ENCODE results near the gene SH2D1A. TPM values are rescaled to one million over a fixed set of nuclear protein-coding genes. Genes with fewer than 3 reads are reported as not detected.
A peak's percentile ranks its signal among the peaks of the same experiment; 100 is the strongest.

Gene SH2D1A
- total RNA-seq, 1 donor from 2014 or later, result not detected

- Mint-ChIP-seq H3K4me3 (ENCODE audit: unreplicated experiment) (no peak overlapping the region), H3K4me1 (ENCODE audit: low read depth, unreplicated experiment) (no peaks in the 10 kb centered on the region), H3K9me3 (ENCODE audit: unreplicated experiment) (no peaks in the 10 kb centered on the region), H3K27ac (ENCODE audit: unreplicated experiment) (no peak overlapping the region), H3K36me3 (ENCODE audit: low read depth, unreplicated experiment) (no peaks in the 10 kb centered on the region), H3K27me3 (ENCODE audit: low read depth, unreplicated experiment) (no peaks in the 10 kb centered on the region)
- DNase-seq (ENCODE audit: low read depth) (no peak), FAIRE-seq (peak; percentile 70)
- Histone ChIP-seq H3K27me3 (ENCODE audit: insufficient read depth, low read length) (no peaks in the 10 kb centered on the region), H3K4me3 (ENCODE audit: insufficient read depth, low read depth, low read length) (no peak overlapping the region), H2AFZ (ENCODE audit: low read depth, low read length) (no peak overlapping the region), H3K79me2 (ENCODE audit: insufficient read depth, low read length) (no peaks in the 10 kb centered on the region), H3K4me2 (ENCODE audit: low read length) (no peak overlapping the region), H3K9ac (ENCODE audit: low read length) (no peak overlapping the region), H3K36me3 (ENCODE audit: insufficient read depth, low read length) (no peaks in the 10 kb centered on the region), H4K20me1 (ENCODE audit: insufficient read depth, low read length) (no peaks in the 10 kb centered on the region), H3K4me1 (ENCODE audit: insufficient read depth, low read length) (no peaks in the 10 kb centered on the region), H3K27ac (ENCODE audit: low read depth, low read length) (no peak overlapping the region), H3K9me3 (ENCODE audit: insufficient read depth, low read depth, low read length) (no peaks in the 10 kb centered on the region)
- no peak for TF ChIP-seq EZH2 (IDR thresholded peaks at IDR 0.05; ENCODE audit: insufficient read depth, low read length)
- no peak for TF ChIP-seq CTCF (IDR thresholded peaks at IDR 0.05; ENCODE audit: insufficient read depth, low read depth, low read length)
Observed at GRCh38 chrX:124395145-124395880, 49.0 kb downstream of the SH2D1A start.

GRCh38 chrX:124401696-124402095 lies 55.3 kb downstream of the SH2D1A start:
- Histone ChIP-seq H3K27me3 (ENCODE audit: insufficient read depth, low read length) (no peaks in the 10 kb centered on the region), H3K36me3 (ENCODE audit: insufficient read depth, low read length) (no peaks in the 10 kb centered on the region), H3K4me2 (ENCODE audit: low read length) (no peak overlapping the region), H2AFZ (ENCODE audit: low read depth, low read length) (no peak overlapping the region), H3K27ac (ENCODE audit: low read depth, low read length) (no peak overlapping the region), H3K9me3 (ENCODE audit: insufficient read depth, low read depth, low read length) (no peaks in the 10 kb centered on the region), H3K79me2 (ENCODE audit: insufficient read depth, low read length) (no peaks in the 10 kb centered on the region), H3K9ac (ENCODE audit: low read length) (no peak overlapping the region), H4K20me1 (ENCODE audit: insufficient read depth, low read length) (no peaks in the 10 kb centered on the region), H3K4me3 (ENCODE audit: insufficient read depth, low read depth, low read length) (no peak overlapping the region), H3K4me1 (ENCODE audit: insufficient read depth, low read length) (no peaks in the 10 kb centered on the region)
- FAIRE-seq (no peak), DNase-seq (ENCODE audit: low read depth) (no peak)
- peaks cover 2% of the 10 kb centered on the region for H3K4me1 Mint-ChIP-seq (ENCODE audit: low read depth, unreplicated experiment)
- no peaks in the 10 kb centered on the region for H3K9me3 Mint-ChIP-seq (ENCODE audit: unreplicated experiment)
- no peak overlapping the region for H3K27ac Mint-ChIP-seq (ENCODE audit: unreplicated experiment)
- no peaks in the 10 kb centered on the region for H3K36me3 Mint-ChIP-seq (ENCODE audit: low read depth, unreplicated experiment)
- no peak for TF ChIP-seq EZH2 (IDR thresholded peaks at IDR 0.05; ENCODE audit: insufficient read depth, low read length)
- no peak for TF ChIP-seq CTCF (IDR thresholded peaks at IDR 0.05; ENCODE audit: insufficient read depth, low read depth, low read length)
- H3K27me3 Mint-ChIP-seq (ENCODE audit: low read depth, unreplicated experiment), result peaks cover 3% of the 10 kb centered on the region
- no peak overlapping the region for H3K4me3 Mint-ChIP-seq (ENCODE audit: unreplicated experiment)

- Histone ChIP-seq H3K27me3 (ENCODE audit: insufficient read depth, low read length) (no peaks in the 10 kb centered on the region), H3K4me1 (ENCODE audit: insufficient read depth, low read length) (no peaks in the 10 kb centered on the region), H3K4me2 (ENCODE audit: low read length) (no peak overlapping the region), H3K36me3 (ENCODE audit: insufficient read depth, low read length) (no peaks in the 10 kb centered on the region), H4K20me1 (ENCODE audit: insufficient read depth, low read length) (no peaks in the 10 kb centered on the region), H3K9ac (ENCODE audit: low read length) (no peak overlapping the region), H2AFZ (ENCODE audit: low read depth, low read length) (no peak overlapping the region), H3K9me3 (ENCODE audit: insufficient read depth, low read depth, low read length) (no peaks in the 10 kb centered on the region), H3K79me2 (ENCODE audit: insufficient read depth, low read length) (no peaks in the 10 kb centered on the region), H3K27ac (ENCODE audit: low read depth, low read length) (no peak overlapping the region), H3K4me3 (ENCODE audit: insufficient read depth, low read depth, low read length) (no peak overlapping the region)
- Mint-ChIP-seq H3K27me3 (ENCODE audit: low read depth, unreplicated experiment) (peaks cover 3% of the 10 kb centered on the region), H3K4me3 (ENCODE audit: unreplicated experiment) (no peak overlapping the region), H3K4me1 (ENCODE audit: low read depth, unreplicated experiment) (peaks cover 2% of the 10 kb centered on the region), H3K9me3 (ENCODE audit: unreplicated experiment) (no peaks in the 10 kb centered on the region), H3K27ac (ENCODE audit: unreplicated experiment) (no peak overlapping the region), H3K36me3 (ENCODE audit: low read depth, unreplicated experiment) (no peaks in the 10 kb centered on the region)
- FAIRE-seq (peak; percentile 63), DNase-seq (ENCODE audit: low read depth) (no peak)
- TF ChIP-seq EZH2 (IDR thresholded peaks at IDR 0.05; ENCODE audit: insufficient read depth, low read length), result no peak
- no peak for TF ChIP-seq CTCF (IDR thresholded peaks at IDR 0.05; ENCODE audit: insufficient read depth, low read depth, low read length)
Observed at GRCh38 chrX:124405868-124406267, 59.5 kb downstream of the SH2D1A start.

All from astrocyte (in vitro differentiated cells and primary cell).